A549 (cell line): ENCODE measurements around the gene MAPKAP1.

Experiments
- BHLHE40 ChIP-seq: IDR thresholded peaks from 2 replicates; pipeline ENCODE4 v1.6.1; 2012; ENCODE audit warnings: low read depth, low read length, inconsistent platforms
- POLR2A ChIP-seq: IDR thresholded peaks from 2 replicates; pipeline ENCODE4 v1.6.1; 2012; ENCODE audit warnings: mild to moderate bottlenecking, low read length
- SMC3 ChIP-seq: fragments of >200 bp; sonication (Bioruptor Twin); formaldehyde crosslinking; IDR thresholded peaks from 3 replicates; pipeline ENCODE4 v1.6.1; 2018; ENCODE audit warnings: inconsistent platforms
- TF ChIP-seq, protein P1 (sequence below): fragments of >200 bp; sonication (Bioruptor Twin); formaldehyde crosslinking; IDR thresholded peaks from 3 replicates; pipeline ENCODE4 v1.5.1; 2016
- TF ChIP-seq, protein P2 (sequence below): fragments of 200-600 bp; sonication (generic); IDR thresholded peaks from 2 replicates; pipeline ENCODE4 v1.6.1; 2016; ENCODE audit warnings: antibody characterized with exemption, mild to moderate bottlenecking, moderate library complexity

DNA sequence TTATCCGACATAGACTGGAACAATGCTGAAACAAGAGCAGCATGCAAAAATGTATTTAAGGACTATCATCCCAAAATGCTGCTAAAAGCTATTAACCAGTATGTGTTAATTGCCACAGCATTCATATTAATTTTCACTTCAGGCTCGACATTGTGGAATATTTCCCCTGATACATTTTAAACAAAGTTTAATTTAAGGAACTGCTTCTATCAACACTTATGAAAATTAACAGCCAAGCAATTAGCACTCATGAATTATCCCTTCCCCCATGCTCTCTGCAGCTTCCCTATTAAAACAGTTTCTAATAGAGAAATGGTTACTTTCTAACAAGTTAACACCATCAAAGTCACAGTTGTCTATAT is 54.8 kb downstream of the MAPKAP1 start:
- TF ChIP-seq BHLHE40 (no peak), POLR2A (no peak), SMC3 (no peak)
- TF ChIP-seq, protein P1, sequence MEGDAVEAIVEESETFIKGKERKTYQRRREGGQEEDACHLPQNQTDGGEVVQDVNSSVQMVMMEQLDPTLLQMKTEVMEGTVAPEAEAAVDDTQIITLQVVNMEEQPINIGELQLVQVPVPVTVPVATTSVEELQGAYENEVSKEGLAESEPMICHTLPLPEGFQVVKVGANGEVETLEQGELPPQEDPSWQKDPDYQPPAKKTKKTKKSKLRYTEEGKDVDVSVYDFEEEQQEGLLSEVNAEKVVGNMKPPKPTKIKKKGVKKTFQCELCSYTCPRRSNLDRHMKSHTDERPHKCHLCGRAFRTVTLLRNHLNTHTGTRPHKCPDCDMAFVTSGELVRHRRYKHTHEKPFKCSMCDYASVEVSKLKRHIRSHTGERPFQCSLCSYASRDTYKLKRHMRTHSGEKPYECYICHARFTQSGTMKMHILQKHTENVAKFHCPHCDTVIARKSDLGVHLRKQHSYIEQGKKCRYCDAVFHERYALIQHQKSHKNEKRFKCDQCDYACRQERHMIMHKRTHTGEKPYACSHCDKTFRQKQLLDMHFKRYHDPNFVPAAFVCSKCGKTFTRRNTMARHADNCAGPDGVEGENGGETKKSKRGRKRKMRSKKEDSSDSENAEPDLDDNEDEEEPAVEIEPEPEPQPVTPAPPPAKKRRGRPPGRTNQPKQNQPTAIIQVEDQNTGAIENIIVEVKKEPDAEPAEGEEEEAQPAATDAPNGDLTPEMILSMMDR, result no peak
- TF ChIP-seq, protein P2, sequence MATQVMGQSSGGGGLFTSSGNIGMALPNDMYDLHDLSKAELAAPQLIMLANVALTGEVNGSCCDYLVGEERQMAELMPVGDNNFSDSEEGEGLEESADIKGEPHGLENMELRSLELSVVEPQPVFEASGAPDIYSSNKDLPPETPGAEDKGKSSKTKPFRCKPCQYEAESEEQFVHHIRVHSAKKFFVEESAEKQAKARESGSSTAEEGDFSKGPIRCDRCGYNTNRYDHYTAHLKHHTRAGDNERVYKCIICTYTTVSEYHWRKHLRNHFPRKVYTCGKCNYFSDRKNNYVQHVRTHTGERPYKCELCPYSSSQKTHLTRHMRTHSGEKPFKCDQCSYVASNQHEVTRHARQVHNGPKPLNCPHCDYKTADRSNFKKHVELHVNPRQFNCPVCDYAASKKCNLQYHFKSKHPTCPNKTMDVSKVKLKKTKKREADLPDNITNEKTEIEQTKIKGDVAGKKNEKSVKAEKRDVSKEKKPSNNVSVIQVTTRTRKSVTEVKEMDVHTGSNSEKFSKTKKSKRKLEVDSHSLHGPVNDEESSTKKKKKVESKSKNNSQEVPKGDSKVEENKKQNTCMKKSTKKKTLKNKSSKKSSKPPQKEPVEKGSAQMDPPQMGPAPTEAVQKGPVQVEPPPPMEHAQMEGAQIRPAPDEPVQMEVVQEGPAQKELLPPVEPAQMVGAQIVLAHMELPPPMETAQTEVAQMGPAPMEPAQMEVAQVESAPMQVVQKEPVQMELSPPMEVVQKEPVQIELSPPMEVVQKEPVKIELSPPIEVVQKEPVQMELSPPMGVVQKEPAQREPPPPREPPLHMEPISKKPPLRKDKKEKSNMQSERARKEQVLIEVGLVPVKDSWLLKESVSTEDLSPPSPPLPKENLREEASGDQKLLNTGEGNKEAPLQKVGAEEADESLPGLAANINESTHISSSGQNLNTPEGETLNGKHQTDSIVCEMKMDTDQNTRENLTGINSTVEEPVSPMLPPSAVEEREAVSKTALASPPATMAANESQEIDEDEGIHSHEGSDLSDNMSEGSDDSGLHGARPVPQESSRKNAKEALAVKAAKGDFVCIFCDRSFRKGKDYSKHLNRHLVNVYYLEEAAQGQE, result no peak
